Epithelial cell of esophagus (primary cell): ENCODE data around the gene CLEC10A.

Experiments used
- DNase-seq: peaks from one replicate; pipeline ENCODE4 v3.0.0; 2010; ENCODE audit warnings: low read depth
- H3K4me3 ChIP-seq: 2 replicates; pipeline ENCODE4 v1.5.1; 2011; ENCODE audit warnings: mild to moderate bottlenecking, low read length, control low read depth
- TF ChIP-seq, protein P1 (sequence below): IDR thresholded peaks from 2 replicates; pipeline ENCODE4 v1.5.1; 2011; ENCODE audit warnings: low read depth, mild to moderate bottlenecking, low read length, control low read depth, inconsistent platforms; ENCODE audit not compliant: insufficient read depth; ENCODE audit errors: missing control alignments

The CLEC10A gene

DNA sequence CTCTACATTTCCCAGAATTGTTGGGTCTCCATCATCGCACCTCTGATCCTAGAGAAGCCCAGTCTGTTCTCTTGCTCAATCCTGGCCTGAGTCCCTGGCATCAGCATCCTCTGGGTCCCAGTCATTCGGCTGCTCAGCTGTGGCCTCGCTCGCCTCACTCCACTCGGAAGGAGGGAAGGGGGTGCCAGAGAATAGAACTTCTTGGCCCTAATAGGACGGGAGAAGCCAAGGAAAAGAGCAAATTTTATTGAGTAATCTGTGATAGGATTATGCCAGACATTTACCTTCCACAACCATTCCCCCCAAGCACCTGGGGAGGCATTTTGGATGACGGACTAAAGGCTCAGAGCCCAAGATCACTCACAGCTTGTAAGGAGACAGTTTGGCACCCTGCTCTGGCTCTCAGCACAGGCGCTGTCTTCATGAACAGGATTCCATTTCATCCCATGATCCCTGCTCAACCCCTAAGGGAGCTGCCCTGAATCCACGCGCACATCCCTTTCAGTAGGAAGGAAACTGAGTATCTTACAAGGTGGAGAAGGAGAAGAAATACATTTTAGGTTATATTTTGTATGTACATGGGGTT lies 498 bp upstream of the CLEC10A start:
- no peak overlapping the region for H3K4me3 ChIP-seq
- TF ChIP-seq, protein P1, sequence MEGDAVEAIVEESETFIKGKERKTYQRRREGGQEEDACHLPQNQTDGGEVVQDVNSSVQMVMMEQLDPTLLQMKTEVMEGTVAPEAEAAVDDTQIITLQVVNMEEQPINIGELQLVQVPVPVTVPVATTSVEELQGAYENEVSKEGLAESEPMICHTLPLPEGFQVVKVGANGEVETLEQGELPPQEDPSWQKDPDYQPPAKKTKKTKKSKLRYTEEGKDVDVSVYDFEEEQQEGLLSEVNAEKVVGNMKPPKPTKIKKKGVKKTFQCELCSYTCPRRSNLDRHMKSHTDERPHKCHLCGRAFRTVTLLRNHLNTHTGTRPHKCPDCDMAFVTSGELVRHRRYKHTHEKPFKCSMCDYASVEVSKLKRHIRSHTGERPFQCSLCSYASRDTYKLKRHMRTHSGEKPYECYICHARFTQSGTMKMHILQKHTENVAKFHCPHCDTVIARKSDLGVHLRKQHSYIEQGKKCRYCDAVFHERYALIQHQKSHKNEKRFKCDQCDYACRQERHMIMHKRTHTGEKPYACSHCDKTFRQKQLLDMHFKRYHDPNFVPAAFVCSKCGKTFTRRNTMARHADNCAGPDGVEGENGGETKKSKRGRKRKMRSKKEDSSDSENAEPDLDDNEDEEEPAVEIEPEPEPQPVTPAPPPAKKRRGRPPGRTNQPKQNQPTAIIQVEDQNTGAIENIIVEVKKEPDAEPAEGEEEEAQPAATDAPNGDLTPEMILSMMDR: no peak
- no peak for DNase-seq

DNA sequence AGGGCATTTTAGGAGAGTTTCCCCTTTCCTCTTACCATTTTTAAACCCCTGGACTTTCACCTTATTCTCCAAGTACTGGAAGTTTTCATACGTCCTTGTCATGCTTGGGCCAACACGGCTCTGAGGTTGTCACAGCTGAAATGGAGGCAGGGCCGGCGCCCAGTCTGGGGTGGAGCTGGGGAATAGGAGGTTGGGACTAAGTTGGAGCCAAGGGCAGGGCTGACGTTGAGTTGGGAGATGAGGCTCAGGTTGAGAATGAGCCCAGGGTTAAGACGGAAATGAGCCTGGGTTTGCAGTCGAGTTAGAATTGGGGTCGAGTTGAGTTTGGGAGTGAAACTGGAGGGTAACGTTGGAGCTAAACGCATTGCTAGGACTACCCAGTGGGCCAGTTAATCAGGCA lies 1.3 kb downstream of the CLEC10A start:
- TF ChIP-seq, protein P1: no peak
- H3K4me3 ChIP-seq: no peak overlapping the region
- DNase-seq: no peak

DNA sequence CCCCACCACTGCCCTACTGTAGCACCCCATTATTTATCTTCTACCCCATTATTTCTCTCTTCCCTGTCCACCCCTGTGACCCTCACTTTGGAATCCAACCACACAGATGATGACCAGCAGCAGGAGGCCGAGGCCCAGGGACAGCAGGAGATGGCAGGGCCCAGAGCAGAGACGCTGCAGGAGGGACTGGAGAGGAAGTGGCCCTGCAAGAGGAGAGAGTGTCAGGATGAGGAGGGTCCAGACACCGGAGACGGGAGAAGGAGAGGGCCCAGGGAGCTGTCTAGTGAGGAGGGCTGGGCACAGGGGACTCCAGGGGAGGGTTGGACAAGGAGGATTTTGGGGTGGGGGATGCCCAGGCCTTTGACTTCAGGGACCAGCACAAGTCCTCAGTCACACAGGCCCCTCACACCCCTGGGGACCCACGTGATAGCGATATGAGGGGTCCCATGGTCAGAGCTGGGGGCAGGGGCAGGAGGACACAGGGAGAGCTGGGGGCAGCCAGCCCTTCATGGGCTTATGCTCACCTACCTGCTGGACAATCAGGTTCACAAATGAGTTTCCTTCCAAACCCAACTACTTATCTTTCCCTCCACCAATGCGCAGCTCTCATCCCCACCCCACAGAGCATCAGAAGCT lies 2.0 kb downstream of the CLEC10A start:
- TF ChIP-seq, protein P1: no peak

DNA sequence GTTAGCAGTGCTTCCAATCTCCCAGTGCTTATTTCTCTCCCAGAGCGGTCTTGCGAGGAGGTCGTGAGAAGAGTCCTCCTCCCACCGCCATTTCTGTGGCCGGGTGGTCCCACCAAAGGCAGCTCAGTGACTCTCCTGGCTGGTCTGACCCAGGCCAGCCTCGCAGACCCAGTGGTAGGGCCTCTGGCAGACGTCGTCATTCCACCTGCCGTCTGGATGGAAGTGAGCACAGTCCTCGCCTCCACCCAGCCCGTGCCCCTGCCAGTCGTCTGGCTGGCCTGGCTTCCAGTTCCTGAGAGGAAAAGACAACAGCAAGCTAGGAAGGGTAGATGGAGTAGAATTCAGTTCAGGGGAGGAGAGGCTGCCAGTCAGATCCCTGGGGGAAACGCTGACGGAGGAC lies 5.1 kb downstream of the CLEC10A start:
- DNase-seq: no peak
- TF ChIP-seq, protein P1: no peak
- no peak overlapping the region for H3K4me3 ChIP-seq

More for the DNA sequence above, 2.0 kb downstream of the CLEC10A start:
- no peak overlapping the region for H3K4me3 ChIP-seq
- no peak for DNase-seq

DNA sequence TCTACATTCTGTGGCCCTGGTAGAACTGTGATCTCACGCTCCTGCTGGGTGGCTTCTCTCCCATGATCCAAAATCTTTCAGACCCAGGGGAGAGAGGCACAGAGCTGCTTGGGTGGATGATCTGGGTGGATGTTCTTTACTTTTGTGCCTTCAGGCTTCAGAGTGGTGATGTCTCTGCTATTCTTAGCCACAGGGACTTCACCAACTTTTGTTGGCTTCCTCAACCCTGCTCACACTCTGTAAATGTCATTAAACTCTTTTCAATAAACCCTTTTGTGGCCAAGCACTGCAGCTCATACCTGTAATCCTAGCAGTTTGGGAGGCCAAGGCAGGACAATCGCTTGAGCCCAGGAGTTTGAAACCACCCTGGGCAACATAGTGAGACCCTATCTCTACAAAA lies 7.6 kb downstream of the CLEC10A start:
- TF ChIP-seq, protein P1: no peak
- no peak for DNase-seq
- no peak overlapping the region for H3K4me3 ChIP-seq

DNA sequence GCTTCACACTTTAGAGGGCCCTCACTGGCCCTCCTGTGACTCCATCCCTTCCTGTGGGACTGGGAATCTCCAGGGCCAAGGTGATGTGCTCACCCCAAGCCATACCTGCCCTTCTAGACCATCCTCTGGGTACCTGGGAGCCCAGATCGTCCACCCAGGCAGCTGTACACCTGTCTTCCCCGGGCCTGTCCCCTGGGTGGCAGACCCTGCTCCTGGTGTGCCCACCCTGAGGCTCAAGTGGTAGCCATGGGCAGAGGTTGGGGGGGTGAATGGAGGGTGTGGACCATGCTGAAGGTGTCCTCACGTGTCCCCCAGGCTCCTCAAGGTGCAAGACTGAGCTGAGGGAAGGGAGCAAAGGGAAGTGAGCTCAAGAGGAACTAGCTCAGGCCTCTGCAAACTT lies 9.3 kb downstream of the CLEC10A start:
- no peak overlapping the region for H3K4me3 ChIP-seq
- TF ChIP-seq, protein P1: no peak
- DNase-seq: no peak

DNA sequence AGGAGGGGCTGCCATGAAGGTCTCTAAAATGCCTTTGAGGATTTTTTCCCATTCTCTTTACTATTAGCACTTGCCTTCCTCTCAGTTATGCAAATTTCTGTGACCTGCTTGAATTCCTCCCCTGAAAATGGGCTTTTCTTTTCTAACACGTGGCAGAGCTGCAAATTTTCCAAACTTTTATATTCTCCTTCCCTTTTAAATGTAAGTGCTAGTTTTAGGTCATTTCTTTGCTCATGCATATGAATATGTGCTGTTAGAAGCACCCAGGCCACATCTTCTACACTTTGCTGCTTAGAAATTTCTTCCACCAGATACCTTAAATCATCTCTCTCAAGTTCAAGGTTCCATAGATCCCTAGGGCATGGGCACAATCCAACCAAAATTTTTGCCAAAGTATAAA lies 11.8 kb downstream of the CLEC10A start:
- TF ChIP-seq, protein P1: no peak
- no peak for DNase-seq
- H3K4me3 ChIP-seq: no peak overlapping the region
